B cell (primary cell): Measurements from ENCODE around the gene LDLRAD3. TPM values are rescaled to one million over a fixed set of nuclear protein-coding genes. Genes with fewer than 3 reads are reported as not detected.

Experiments
- ATAC-seq: fragments of 200-7000 bp; cut with Tn5 transposase; one replicate; pipeline ENCODE4 v1.10.0; 2021; ENCODE audit warnings: low read depth, mild to moderate bottlenecking, moderate number of reproducible peaks, moderate library complexity
- CTCF ChIA-PET: fragments of 350-600 bp; sonication (Branson Sonifier 250); formaldehyde crosslinking; loops from one replicate; lab custom pipeline; 2021; ENCODE audit warnings: antibody characterized with exemption, inconsistent platforms; lab: Charles Lee
- POLR2A ChIA-PET: fragments of 350-600 bp; sonication (Branson Sonifier 250); formaldehyde crosslinking; loops from one replicate; lab custom pipeline; 2021; ENCODE audit warnings: antibody characterized with exemption; lab: Charles Lee
- DNase-seq: peaks from one replicate; pipeline ENCODE4 v3.0.0; 2013
- H2AFZ ChIP-seq: 2 replicates; pipeline ENCODE4 v1.6.1; 2012; ENCODE audit warnings: mild to moderate bottlenecking, low read depth, low read length; ENCODE audit not compliant: insufficient read depth, poor library complexity, severe bottlenecking
- H3K27ac ChIP-seq, 2 donors: 1 replicate in 1 of 2; 2 replicates in 1 of 2; pipeline ENCODE4 v1.5.1; 2012 to 2013; ENCODE audit warnings: low read length in 2 of 2, mild to moderate bottlenecking in 2 of 2, moderate library complexity in 1 of 2
- H3K27me3 ChIP-seq, 4 experiments: fragments of 200-600 bp in 1 of 4; sonication (generic) in 1 of 4; replicated peaks in 1 of 4; 1 replicate in 2 of 4; 2 replicates in 2 of 4; pipeline versions ENCODE4 v1.6.1 to v1.7.0; 2013 to 2016; ENCODE audit warnings: low read length in 3 of 4, mild to moderate bottlenecking in 2 of 4, mixed read lengths in 1 of 4, moderate library complexity in 1 of 4; ENCODE audit not compliant: insufficient read depth in 4 of 4, control insufficient read depth in 3 of 4; ENCODE audit errors: control extremely low read depth in 1 of 4
- H3K36me3 ChIP-seq, 2 experiments: replicated peaks in 1 of 2; 1 replicate in 1 of 2; 2 replicates in 1 of 2; pipeline versions ENCODE4 v1.6.1 to v1.7.1; 2013; ENCODE audit warnings: low read length in 1 of 2; ENCODE audit not compliant: insufficient read depth in 2 of 2, control insufficient read depth in 1 of 2; ENCODE audit errors: control extremely low read depth in 1 of 2, extremely low read depth in 1 of 2
- H3K4me1 ChIP-seq, 2 donors: fragments of 200-600 bp in 1 of 2; sonication (generic) in 1 of 2; 1 replicate in 1 of 2; 2 replicates in 1 of 2; pipeline versions ENCODE4 v1.5.1 to v1.6.1; 2013 to 2017; ENCODE audit warnings: low read length in 2 of 2; ENCODE audit not compliant: control insufficient read depth in 2 of 2, insufficient read depth in 2 of 2
- H3K4me2 ChIP-seq: replicated peaks from 2 replicates; pipeline ENCODE3; 2012; ENCODE audit warnings: mild to moderate bottlenecking, low read depth, low read length; ENCODE audit not compliant: poor library complexity, severe bottlenecking
- H3K4me3 ChIP-seq, 5 experiments: fragments of 200-600 bp in 1 of 5; sonication (generic) in 1 of 5; 1 replicate in 3 of 5; 2 replicates in 2 of 5; pipeline versions ENCODE4 v1.5.1 to v1.7.0; 2011 to 2016; ENCODE audit warnings: low read length in 4 of 5, mild to moderate bottlenecking in 4 of 5, low read depth in 2 of 5, control low read depth in 1 of 5, moderate library complexity in 1 of 5; ENCODE audit not compliant: insufficient read depth in 1 of 5; ENCODE audit errors: control extremely low read depth in 1 of 5, extremely low read depth in 1 of 5
- H3K79me2 ChIP-seq: fragments of 200-600 bp; sonication (generic); one replicate; pipeline ENCODE4 v1.6.0; 2016; ENCODE audit warnings: low read length; ENCODE audit not compliant: control insufficient read depth, insufficient read depth
- H3K9ac ChIP-seq: fragments of 200-600 bp; sonication (generic); 2 replicates; pipeline ENCODE4 v1.6.1; 2017; ENCODE audit warnings: mild to moderate bottlenecking, low read length, moderate library complexity
- H3K9me3 ChIP-seq, 3 donors: one replicate each; pipeline versions ENCODE4 v1.6.1 to v1.7.1; 2013; ENCODE audit warnings: low read length in 2 of 3; ENCODE audit not compliant: control insufficient read depth in 2 of 3, insufficient read depth in 1 of 3; ENCODE audit errors: control extremely low read depth in 1 of 3
- H4K20me1 ChIP-seq: 2 replicates; pipeline ENCODE4 v1.6.0; 2012; ENCODE audit warnings: mild to moderate bottlenecking, low read length; ENCODE audit not compliant: insufficient read depth, control insufficient read depth, poor library complexity, severe bottlenecking
- H3K27ac Mint-ChIP-seq: one replicate; pipeline ENCODE4 v1.8.0; 2021; ENCODE audit warnings: mixed read lengths
- H3K27me3 Mint-ChIP-seq: one replicate; pipeline ENCODE4 v1.8.0; 2021; ENCODE audit warnings: mixed read lengths
- H3K4me1 Mint-ChIP-seq: one replicate; pipeline ENCODE4 v1.8.0; 2021; ENCODE audit warnings: mixed read lengths
- H3K4me3 Mint-ChIP-seq: one replicate; pipeline ENCODE4 v1.8.0; 2021; ENCODE audit warnings: mixed read lengths
- H3K9me3 Mint-ChIP-seq: one replicate; pipeline ENCODE4 v1.8.0; 2022; ENCODE audit warnings: mixed read lengths; ENCODE audit not compliant: insufficient read depth
- EZH2 ChIP-seq: IDR thresholded peaks from 2 replicates; pipeline ENCODE4 v1.6.1; 2012; ENCODE audit warnings: borderline replicate concordance, low read depth, mild to moderate bottlenecking, moderate library complexity, low read length; ENCODE audit not compliant: insufficient read depth, poor library complexity, severe bottlenecking
- whole genome bisulfite sequencing: methylation state at CpG from one replicate; pipeline ENCODE4 v1.1.5; 2013; ENCODE audit warnings: missing lambda C conversion rate; ENCODE audit not compliant: insufficient coverage; 5-methylcytosine and 5-hydroxymethylcytosine counted together
- intact Hi-C: fragments of 100-400 bp; cut with micrococcal nuclease; formaldehyde crosslinking; loops from one replicate; pipeline ENCODE4 v1.10.0; 2022
- polyA plus RNA-seq: library from polyadenylated mRNA; depleted of rRNA; stranded (reverse); fragments of >200 nt; gene quantifications from 2 replicates; pipeline ENCODE4 v1.2.3, GENCODE V29; 2012
- total RNA-seq, 2 donors: library from RNA; stranded (reverse); fragments of 120-200 nt in 1 of 2; gene quantifications; 1 replicate in 1 of 2; 2 replicates in 1 of 2; pipeline versions ENCODE4 v1.2.3 to v1.2.4, GENCODE V29; 2013 to 2022
- TF ChIP-seq, protein P1 (sequence below): fragments of 200-600 bp; IDR thresholded peaks from one replicate; pipeline ENCODE4 v1.8.0; 2022; ENCODE audit warnings: antibody characterized with exemption, mild to moderate bottlenecking

LDLRAD3 gene
- total and polyA plus RNA-seq, 2 donors (not counting 1 experiment from before 2014, with no cell fraction given), result 0.01 TPM; not detected in 1

DNA sequence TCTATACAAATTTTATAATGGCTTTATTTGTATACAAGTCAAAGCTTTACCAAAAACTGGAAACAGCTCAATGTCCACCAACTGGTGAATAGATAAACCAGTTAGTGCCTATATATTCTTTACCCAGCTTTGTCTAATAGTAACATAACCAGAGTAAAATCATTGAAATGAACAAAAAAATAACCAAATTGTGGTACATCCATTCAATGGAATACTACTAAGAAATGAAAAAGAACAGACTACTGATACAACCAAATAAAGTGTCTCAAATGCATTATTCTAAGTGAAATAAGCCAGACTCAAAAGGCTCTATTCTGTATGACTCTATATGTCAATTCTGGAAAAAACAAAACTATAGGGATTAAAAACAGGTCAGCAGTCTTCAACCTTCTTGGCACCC lies 40.9 kb upstream of the LDLRAD3 start:
- Mint-ChIP-seq H3K27ac (no peak overlapping the region), H3K27me3 (peaks cover 14% of the 10 kb centered on the region), H3K9me3 (peaks cover 14% of the 10 kb centered on the region), H3K4me3 (no peak overlapping the region), H3K4me1 (no peaks in the 10 kb centered on the region)
- POLR2A ChIA-PET, result no interaction called here
- intact Hi-C loops, result no loop called here
- no peak for ATAC-seq
- Histone ChIP-seq H3K4me2 (no peak overlapping the region), H3K36me3 (no peaks in the 10 kb centered on the region), H3K9me3 (peaks cover 3 to 17% (median 6%) of the 10 kb centered on the region in 3 donors), H2AFZ (no peak overlapping the region), H3K4me3 (no peak overlapping the region), H3K9ac (no peak overlapping the region), H3K27ac (no peak overlapping the region), H3K4me1 (no peaks in the 10 kb centered on the region), H3K79me2 (no peaks in the 10 kb centered on the region), H4K20me1 (no peaks in the 10 kb centered on the region), H3K27me3 (peaks cover 0 to 3% (median 0%) of the 10 kb centered on the region in 4 experiments)
- TF ChIP-seq EZH2, result no peak
- TF ChIP-seq, protein P1, sequence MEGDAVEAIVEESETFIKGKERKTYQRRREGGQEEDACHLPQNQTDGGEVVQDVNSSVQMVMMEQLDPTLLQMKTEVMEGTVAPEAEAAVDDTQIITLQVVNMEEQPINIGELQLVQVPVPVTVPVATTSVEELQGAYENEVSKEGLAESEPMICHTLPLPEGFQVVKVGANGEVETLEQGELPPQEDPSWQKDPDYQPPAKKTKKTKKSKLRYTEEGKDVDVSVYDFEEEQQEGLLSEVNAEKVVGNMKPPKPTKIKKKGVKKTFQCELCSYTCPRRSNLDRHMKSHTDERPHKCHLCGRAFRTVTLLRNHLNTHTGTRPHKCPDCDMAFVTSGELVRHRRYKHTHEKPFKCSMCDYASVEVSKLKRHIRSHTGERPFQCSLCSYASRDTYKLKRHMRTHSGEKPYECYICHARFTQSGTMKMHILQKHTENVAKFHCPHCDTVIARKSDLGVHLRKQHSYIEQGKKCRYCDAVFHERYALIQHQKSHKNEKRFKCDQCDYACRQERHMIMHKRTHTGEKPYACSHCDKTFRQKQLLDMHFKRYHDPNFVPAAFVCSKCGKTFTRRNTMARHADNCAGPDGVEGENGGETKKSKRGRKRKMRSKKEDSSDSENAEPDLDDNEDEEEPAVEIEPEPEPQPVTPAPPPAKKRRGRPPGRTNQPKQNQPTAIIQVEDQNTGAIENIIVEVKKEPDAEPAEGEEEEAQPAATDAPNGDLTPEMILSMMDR, result no peak
- DNase-seq, result no peak
- CTCF ChIA-PET, result no interaction called here

DNA sequence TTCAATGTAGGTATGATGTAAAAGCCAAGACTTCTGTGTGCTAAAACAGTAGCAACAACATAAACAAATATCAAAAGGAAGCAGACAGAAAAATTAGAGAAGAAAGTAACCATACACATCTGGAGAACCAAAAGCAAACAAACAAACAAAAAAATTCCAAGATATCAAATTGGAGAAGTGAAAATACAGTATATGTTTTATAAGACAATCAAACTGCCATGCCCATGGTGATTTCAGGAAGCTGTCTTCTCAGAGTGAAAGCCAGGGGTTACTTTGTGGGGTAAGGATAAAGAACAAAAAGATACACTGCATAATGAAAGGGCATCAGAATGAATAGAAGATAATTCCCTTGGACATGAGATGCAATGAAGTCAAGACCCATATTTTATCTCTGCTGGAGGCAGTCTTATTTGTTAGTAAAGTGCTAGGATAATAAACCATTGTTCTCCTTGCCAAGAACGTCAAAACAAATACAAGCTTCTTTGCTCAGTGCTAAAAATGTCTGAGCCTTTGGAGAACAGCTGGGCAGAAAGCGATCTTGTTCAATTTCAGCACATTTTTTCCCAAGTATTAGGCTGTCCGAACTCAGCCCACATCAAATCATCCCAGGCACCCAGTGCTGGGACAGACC lies 38.1 kb upstream of the LDLRAD3 start:
- Histone ChIP-seq H3K4me3 (no peak overlapping the region), H3K79me2 (no peaks in the 10 kb centered on the region), H3K9me3 (peaks cover 3 to 17% (median 6%) of the 10 kb centered on the region in 3 donors), H3K27me3 (no peaks in the 10 kb centered on the region), H3K4me1 (no peaks in the 10 kb centered on the region), H3K27ac (no peak overlapping the region), H4K20me1 (no peaks in the 10 kb centered on the region), H2AFZ (no peak overlapping the region), H3K36me3 (no peaks in the 10 kb centered on the region), H3K4me2 (no peak overlapping the region), H3K9ac (no peak overlapping the region)
- intact Hi-C loops, result no loop called here
- no peak for ATAC-seq
- CTCF ChIA-PET, result no interaction called here
- 86% methylated on average over 3 of the region's 3 CpGs for WGBS
- TF ChIP-seq, protein P1, result no peak
- no peak for TF ChIP-seq EZH2
- no peak for DNase-seq
- Mint-ChIP-seq H3K9me3 (peaks cover 12% of the 10 kb centered on the region), H3K27me3 (peaks cover 10% of the 10 kb centered on the region), H3K4me1 (no peaks in the 10 kb centered on the region), H3K4me3 (no peak overlapping the region), H3K27ac (no peak overlapping the region)
- POLR2A ChIA-PET, result no interaction called here
